Panc1 (cell line): Measurements from ENCODE around the gene DLG4.

Experiments
- POLR2AphosphoS5 ChIP-seq: IDR thresholded peaks from 2 replicates; pipeline ENCODE4 v1.6.1; 2012; ENCODE audit warnings: mild to moderate bottlenecking, low read depth, low read length, moderate library complexity
- SIN3A ChIP-seq: IDR thresholded peaks from 2 replicates; pipeline ENCODE4 v1.6.1; 2012; ENCODE audit warnings: low read depth, mild to moderate bottlenecking, low read length, moderate library complexity, borderline replicate concordance; ENCODE audit not compliant: insufficient read depth
- TF ChIP-seq, protein P1 (sequence below): fragments of 450-650 bp; IDR thresholded peaks from 2 replicates; pipeline ENCODE4 v1.5.1; 2017; ENCODE audit warnings: mild to moderate bottlenecking

DNA sequence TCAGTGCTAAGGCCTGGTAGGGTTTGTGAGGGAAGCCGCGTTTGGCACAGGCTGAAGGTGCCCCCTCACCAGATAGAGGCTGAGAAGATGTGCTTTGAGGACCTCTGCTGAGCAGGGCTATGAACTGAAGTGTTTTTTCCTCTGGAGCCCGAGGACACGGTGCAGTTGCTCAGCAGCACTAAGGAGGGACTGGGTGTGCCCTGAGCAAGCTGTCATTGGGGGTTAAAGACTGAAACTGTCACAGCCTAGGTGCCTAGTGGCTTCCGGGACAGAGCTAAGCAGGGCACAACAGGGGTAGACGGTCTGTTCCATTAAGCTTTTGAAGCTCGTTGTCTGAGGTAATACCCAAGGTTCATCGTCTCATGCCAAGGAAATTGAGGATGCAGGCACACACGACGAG, 80.2 kb downstream of the DLG4 start:
- TF ChIP-seq, protein P1, sequence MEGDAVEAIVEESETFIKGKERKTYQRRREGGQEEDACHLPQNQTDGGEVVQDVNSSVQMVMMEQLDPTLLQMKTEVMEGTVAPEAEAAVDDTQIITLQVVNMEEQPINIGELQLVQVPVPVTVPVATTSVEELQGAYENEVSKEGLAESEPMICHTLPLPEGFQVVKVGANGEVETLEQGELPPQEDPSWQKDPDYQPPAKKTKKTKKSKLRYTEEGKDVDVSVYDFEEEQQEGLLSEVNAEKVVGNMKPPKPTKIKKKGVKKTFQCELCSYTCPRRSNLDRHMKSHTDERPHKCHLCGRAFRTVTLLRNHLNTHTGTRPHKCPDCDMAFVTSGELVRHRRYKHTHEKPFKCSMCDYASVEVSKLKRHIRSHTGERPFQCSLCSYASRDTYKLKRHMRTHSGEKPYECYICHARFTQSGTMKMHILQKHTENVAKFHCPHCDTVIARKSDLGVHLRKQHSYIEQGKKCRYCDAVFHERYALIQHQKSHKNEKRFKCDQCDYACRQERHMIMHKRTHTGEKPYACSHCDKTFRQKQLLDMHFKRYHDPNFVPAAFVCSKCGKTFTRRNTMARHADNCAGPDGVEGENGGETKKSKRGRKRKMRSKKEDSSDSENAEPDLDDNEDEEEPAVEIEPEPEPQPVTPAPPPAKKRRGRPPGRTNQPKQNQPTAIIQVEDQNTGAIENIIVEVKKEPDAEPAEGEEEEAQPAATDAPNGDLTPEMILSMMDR, result no peak
- TF ChIP-seq SIN3A (no peak), POLR2AphosphoS5 (no peak)
